SW480 (cell line): ENCODE data around the gene FSIP1.
A peak's percentile ranks its signal among the peaks of the same experiment; 100 is the strongest.

Experiments used
- DNase-seq: peaks from one replicate; pipeline ENCODE4 v3.0.0-alpha.2; 2016; ENCODE audit warnings: low spot score

Gene FSIP1

GRCh38 chr15:39645138-39645975 is 137.3 kb downstream of the FSIP1 start:
- no peak for DNase-seq

- no peak for DNase-seq
Measured at GRCh38 chr15:39644136-39644535, 138.5 kb downstream of the FSIP1 start.

GRCh38 chr15:39643727-39644126 is 138.9 kb downstream of the FSIP1 start:
- DNase-seq = no peak

GRCh38 chr15:39642011-39642640 is 140.5 kb downstream of the FSIP1 start:
- peak; percentile 8 for DNase-seq

GRCh38 chr15:39641191-39641889 is 141.3 kb downstream of the FSIP1 start:
- no peak for DNase-seq

- no peak for DNase-seq
Measured at GRCh38 chr15:39640665-39641064, 142.0 kb downstream of the FSIP1 start.

- no peak for DNase-seq
Measured at GRCh38 chr15:39639037-39639436, 143.6 kb downstream of the FSIP1 start.

- DNase-seq = no peak
Measured at GRCh38 chr15:39638041-39638440, 144.6 kb downstream of the FSIP1 start.

- no peak for DNase-seq
Measured at GRCh38 chr15:39631357-39631756, 151.3 kb downstream of the FSIP1 start.

- no peak for DNase-seq
Measured at GRCh38 chr15:39629906-39630305, 152.7 kb downstream of the FSIP1 start.

GRCh38 chr15:39629371-39629770 is 153.3 kb downstream of the FSIP1 start:
- no peak for DNase-seq

GRCh38 chr15:39628546-39629257 is 153.9 kb downstream of the FSIP1 start:
- DNase-seq = no peak

GRCh38 chr15:39628144-39628508 is 154.5 kb downstream of the FSIP1 start:
- no peak for DNase-seq

GRCh38 chr15:39627451-39628143 is 155.0 kb downstream of the FSIP1 start:
- no peak for DNase-seq

GRCh38 chr15:39625856-39626255 is 156.8 kb downstream of the FSIP1 start:
- no peak for DNase-seq

- DNase-seq = no peak
Measured at GRCh38 chr15:39625451-39625850, 157.2 kb downstream of the FSIP1 start.

GRCh38 chr15:39624806-39625205 is 157.8 kb downstream of the FSIP1 start:
- peak; percentile 51 for DNase-seq

GRCh38 chr15:39623529-39623931 is 159.1 kb downstream of the FSIP1 start:
- no peak for DNase-seq

GRCh38 chr15:39622660-39623516 is 159.8 kb downstream of the FSIP1 start:
- no peak for DNase-seq

- DNase-seq = no peak
Measured at GRCh38 chr15:39621976-39622375, 160.7 kb downstream of the FSIP1 start.

- DNase-seq = no peak
Measured at GRCh38 chr15:39621210-39621609, 161.4 kb downstream of the FSIP1 start.
